Spleen (tissue), 7 donors: ENCODE data around the gene TTC28.

Source experiments
- POLR2A ChIP-seq, 3 donors: fragments of 450-650 bp; IDR thresholded peaks; one replicate each; pipeline ENCODE4 v1.5.1; 2017; ENCODE audit warnings: antibody characterized with exemption in 3 of 3, mild to moderate bottlenecking in 1 of 3
- POLR2AphosphoS5 ChIP-seq, 3 donors: sonication (generic); formaldehyde crosslinking; IDR thresholded peaks; one replicate each; pipeline ENCODE4 v1.5.1; 2017; ENCODE audit warnings: antibody characterized with exemption in 3 of 3
- TF ChIP-seq, protein P1 (sequence below), 11 experiments: fragments of 200-600 bp in 7 of 11; fragments of 450-650 bp in 4 of 11; sonication (generic) in 4 of 11; IDR thresholded peaks in 8 of 11; conservative IDR thresholded peaks in 3 of 11; 1 replicate in 7 of 11; 2 replicates in 4 of 11; pipeline versions ENCODE4 v1.4.0 to v1.8.0; 2016 to 2021; ENCODE audit warnings: antibody characterized with exemption in 11 of 11, inconsistent platforms in 4 of 11, mild to moderate bottlenecking in 1 of 11
- donor health status: DM: no; HTN: no; CAD: no; lungs with moderate emphysema.
- donor health status: DM: no; HTN: no; CAD: no.
- donor health status: DM: no; HTN: no; CAD: no.

DNA sequence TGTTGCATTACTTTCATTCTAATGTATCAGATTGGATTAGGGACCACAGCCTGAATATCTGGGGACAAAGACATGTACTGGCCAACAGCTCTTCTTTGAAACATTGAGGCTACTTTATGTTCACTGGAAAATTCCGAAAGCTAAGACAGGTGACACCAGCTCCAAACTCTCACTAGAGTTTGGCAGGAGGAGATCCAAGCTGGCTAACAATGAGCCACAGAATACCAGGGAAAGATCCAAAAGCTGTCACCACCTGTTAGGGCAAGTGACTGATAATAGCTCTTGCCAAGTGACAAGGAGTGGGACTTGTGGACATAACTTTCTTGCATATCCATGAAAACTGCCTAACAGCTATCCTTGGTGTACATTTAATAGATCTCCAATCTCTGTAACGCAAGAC is 333.3 kb downstream of the TTC28 start:
- TF ChIP-seq, protein P1, sequence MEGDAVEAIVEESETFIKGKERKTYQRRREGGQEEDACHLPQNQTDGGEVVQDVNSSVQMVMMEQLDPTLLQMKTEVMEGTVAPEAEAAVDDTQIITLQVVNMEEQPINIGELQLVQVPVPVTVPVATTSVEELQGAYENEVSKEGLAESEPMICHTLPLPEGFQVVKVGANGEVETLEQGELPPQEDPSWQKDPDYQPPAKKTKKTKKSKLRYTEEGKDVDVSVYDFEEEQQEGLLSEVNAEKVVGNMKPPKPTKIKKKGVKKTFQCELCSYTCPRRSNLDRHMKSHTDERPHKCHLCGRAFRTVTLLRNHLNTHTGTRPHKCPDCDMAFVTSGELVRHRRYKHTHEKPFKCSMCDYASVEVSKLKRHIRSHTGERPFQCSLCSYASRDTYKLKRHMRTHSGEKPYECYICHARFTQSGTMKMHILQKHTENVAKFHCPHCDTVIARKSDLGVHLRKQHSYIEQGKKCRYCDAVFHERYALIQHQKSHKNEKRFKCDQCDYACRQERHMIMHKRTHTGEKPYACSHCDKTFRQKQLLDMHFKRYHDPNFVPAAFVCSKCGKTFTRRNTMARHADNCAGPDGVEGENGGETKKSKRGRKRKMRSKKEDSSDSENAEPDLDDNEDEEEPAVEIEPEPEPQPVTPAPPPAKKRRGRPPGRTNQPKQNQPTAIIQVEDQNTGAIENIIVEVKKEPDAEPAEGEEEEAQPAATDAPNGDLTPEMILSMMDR (IDR thresholded peaks at IDR 0.05 in 8 of 11, conservative IDR thresholded peaks at IDR 0.05 in 3 of 11), result no peak
- TF ChIP-seq POLR2A (IDR thresholded peaks at IDR 0.05), result no peak
- no peak for TF ChIP-seq POLR2AphosphoS5 (IDR thresholded peaks at IDR 0.05)
